GM12873 (cell line): Measurements from ENCODE around the gene ADCY10.

Experiments used
- TF ChIP-seq, protein P1 (sequence below): IDR thresholded peaks from 2 replicates; pipeline ENCODE4 v1.5.1; 2012; ENCODE audit warnings: low read depth, mild to moderate bottlenecking, moderate library complexity, low read length, control low read depth; ENCODE audit not compliant: insufficient read depth; ENCODE audit errors: missing control alignments

The ADCY10 gene

DNA sequence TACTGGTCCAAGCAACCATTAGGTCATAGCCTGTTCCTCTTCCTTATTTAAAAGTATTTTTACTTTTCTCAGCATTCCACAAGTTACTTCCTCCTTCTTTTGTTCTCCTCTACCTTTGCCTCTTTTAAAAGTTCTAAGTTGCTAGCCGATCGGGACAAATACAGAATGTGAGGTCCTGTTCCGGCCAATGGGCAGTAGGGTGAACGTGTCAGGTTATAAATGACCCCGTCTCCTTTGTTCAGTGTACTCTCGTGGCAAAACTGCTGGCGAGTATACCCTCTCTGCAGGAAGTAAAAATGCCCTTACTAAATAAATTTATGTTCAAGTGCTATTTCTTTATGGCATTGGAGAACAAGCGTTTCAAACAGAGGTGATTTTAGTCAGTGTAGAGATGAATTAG lies 2.5 kb downstream of the ADCY10 start:
- TF ChIP-seq, protein P1, sequence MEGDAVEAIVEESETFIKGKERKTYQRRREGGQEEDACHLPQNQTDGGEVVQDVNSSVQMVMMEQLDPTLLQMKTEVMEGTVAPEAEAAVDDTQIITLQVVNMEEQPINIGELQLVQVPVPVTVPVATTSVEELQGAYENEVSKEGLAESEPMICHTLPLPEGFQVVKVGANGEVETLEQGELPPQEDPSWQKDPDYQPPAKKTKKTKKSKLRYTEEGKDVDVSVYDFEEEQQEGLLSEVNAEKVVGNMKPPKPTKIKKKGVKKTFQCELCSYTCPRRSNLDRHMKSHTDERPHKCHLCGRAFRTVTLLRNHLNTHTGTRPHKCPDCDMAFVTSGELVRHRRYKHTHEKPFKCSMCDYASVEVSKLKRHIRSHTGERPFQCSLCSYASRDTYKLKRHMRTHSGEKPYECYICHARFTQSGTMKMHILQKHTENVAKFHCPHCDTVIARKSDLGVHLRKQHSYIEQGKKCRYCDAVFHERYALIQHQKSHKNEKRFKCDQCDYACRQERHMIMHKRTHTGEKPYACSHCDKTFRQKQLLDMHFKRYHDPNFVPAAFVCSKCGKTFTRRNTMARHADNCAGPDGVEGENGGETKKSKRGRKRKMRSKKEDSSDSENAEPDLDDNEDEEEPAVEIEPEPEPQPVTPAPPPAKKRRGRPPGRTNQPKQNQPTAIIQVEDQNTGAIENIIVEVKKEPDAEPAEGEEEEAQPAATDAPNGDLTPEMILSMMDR = no peak

DNA sequence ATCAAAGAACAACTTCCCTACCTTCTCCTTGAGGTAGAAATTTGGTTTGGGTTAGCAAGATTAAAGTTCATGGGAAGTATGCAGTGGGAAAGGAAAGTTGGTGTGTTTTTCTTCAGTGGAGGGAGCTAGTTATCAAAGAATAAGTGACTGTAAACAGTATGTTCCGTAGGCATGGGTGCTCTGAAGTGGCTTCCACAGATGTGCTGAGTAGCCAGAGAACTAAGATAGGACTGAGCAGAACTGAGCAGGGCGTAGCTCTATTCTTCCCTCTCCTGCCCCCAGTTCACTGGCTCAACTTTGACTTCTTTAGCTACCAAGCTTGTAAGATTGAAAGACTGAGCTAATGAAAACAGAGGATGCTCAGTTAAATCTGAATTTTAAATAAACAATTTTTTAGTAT lies 3.4 kb downstream of the ADCY10 start:
- TF ChIP-seq, protein P1 = no peak

DNA sequence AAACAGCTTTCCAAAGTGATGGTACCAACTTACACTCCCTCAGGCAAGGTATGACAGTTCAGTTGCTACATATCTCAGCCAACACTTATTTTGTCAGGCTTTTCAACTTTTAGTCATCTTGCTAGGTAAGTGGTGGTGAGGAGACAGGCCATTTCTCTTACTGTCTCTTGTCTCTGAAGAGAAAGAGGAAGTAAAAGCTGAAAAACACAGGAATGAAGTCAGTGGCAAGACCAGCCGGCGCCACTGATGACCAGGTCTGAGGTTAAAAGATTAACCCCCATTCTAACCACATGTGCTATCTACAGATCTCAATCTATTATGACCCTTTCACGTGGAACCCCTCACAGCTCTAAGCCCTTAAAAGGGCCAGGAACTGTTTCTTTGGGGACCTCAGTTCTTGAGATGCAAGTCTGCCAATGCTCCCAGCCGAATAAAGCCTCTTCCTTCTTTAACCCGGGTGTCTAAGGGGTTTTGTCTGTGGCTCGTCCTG lies 4.2 kb downstream of the ADCY10 start:
- TF ChIP-seq, protein P1 = no peak

DNA sequence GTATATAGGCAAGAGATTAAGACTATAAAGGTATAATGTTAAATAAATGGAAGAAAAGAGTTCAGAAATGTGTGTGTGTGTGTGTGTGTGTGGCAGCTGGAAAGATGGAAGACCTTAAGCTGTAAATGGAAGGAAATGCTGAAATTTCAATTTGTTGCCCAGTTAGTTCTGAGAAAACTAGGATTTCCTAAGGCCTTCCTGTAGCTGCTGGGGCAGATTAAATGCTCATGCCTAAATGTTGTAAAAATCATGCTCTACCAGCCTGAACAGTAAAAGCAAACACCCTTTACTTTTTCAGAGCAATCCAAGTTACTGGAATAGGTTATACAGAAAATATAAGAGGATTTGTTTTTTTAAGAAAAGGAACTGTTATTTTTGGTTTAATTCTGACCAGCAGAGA lies 8.3 kb downstream of the ADCY10 start:
- TF ChIP-seq, protein P1 = no peak

DNA sequence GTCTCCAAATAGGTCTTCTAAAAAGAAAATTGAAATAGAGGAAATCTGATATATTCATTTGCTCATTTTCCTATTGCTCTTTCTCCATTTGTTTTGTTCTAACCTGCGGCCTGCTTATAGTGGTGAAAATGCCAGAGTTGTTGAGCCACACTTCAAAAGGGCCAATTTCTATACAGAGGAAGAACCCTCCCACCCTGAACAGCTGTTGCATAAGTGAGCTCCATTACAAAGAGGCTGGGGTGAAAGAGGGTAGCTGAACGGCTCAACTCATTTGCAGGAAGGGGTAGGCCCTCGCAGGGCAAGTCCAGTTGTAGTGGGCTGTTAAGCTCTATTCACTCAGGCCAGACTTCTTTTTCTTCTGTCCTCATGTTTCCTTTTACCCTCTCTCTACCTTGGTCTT lies 8.8 kb downstream of the ADCY10 start:
- TF ChIP-seq, protein P1 = no peak

DNA sequence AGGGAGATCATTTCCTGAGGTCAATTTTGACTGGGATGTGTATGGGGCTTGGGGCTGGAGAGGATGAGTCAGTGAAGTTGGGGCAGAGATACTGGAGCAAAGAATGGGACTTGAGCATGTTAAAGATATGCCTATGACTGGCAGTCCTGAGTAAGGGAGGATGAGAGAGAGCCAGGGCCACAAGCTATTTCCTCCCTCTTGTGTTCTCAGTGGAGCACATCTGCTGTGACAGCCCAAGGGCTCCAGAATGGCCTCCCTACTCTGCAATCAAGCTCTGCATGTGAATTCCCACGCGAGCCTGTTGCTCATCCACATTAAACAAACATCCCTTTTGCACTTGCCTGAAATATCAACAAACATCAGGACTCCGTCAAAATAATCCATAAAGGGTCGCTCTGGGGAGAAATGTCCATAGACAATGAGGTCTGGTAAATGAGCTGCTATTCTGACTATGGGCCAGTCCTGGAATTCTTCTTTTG lies 9.2 kb downstream of the ADCY10 start:
- TF ChIP-seq, protein P1 = no peak

DNA sequence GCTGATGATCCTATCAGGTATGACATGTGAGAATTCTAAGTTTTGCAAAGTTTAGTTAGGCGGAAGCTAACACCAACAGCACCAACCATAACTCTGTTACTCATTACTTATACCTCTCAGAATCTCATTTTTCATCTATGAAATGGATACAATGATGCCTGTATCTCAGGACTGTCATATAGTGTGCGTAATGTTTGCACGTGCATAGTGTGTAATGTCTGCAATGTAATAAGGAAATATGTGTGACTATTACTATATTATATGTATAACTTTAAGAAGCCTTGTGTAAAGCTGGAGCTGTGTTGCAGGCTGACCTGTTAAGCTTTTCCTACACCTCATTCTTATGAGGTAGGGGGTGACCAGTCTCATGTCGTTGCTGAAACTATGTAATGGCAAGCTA lies 13.0 kb downstream of the ADCY10 start:
- TF ChIP-seq, protein P1 = no peak
